ENCODE results near the gene EVPL. TPM values are rescaled to one million over a fixed set of nuclear protein-coding genes. Genes with fewer than 3 reads are reported as not detected.

Gene EVPL
- total and polyA plus RNA-seq, 2 donors from 2014 or later = 11.1 to 23.5 TPM

- FAIRE-seq (no peak), DNase-seq (peak; percentile 49 to 71 (median 52))
- Histone ChIP-seq H3K4me1 (ENCODE audit: control insufficient read depth in 2 of 3, insufficient read depth in 2 of 3, low read depth in 1 of 3, low read length in 3 of 3) (peaks cover 0 to 9% (median 0%) of the 10 kb centered on the region in 3 donors), H3K4me3 (ENCODE audit: low read length in 3 of 3) (no peak overlapping the region), H3K27me3 (ENCODE audit: control insufficient read depth, insufficient read depth, low read length) (no peaks in the 10 kb centered on the region), H3K9me3 (ENCODE audit: control insufficient read depth in 2 of 3, insufficient read depth in 1 of 3, low read length in 3 of 3) (no peaks in the 10 kb centered on the region), H3K36me3 (ENCODE audit: control insufficient read depth in 2 of 3, insufficient read depth in 3 of 3, low read length in 3 of 3) (peaks cover 10 to 26% (median 25%) of the 10 kb centered on the region in 3 donors), H3K9ac (ENCODE audit: low read length in 3 of 3) (no peak overlapping the region), H3K27ac (ENCODE audit: low read depth in 2 of 2, low read length in 2 of 2) (no peak overlapping the region)
- no peak for TF ChIP-seq CTCF (IDR thresholded peaks at IDR 0.05; ENCODE audit: borderline replicate concordance, extremely low read depth, insufficient read depth)
- intact Hi-C loops (cut with DNase I) = no loop called here
Observed at GRCh38 chr17:76036497-76037261, 9.6 kb upstream of the EVPL start.

GRCh38 chr17:76034428-76035350 is 7.6 kb upstream of the EVPL start:
- Histone ChIP-seq H3K36me3 (ENCODE audit: control insufficient read depth in 2 of 3, insufficient read depth in 3 of 3, low read length in 3 of 3) (peaks cover 2 to 15% (median 7%) of the 10 kb centered on the region in 3 donors), H3K27ac (ENCODE audit: low read depth in 2 of 2, low read length in 2 of 2) (no peak overlapping the region), H3K9ac (ENCODE audit: low read length in 3 of 3) (no peak overlapping the region), H3K4me3 (ENCODE audit: low read length in 3 of 3) (no peak overlapping the region), H3K27me3 (ENCODE audit: control insufficient read depth, insufficient read depth, low read length) (no peaks in the 10 kb centered on the region), H3K9me3 (ENCODE audit: control insufficient read depth in 2 of 3, insufficient read depth in 1 of 3, low read length in 3 of 3) (no peaks in the 10 kb centered on the region), H3K4me1 (ENCODE audit: control insufficient read depth in 2 of 3, insufficient read depth in 2 of 3, low read depth in 1 of 3, low read length in 3 of 3) (peaks cover 0 to 7% (median 0%) of the 10 kb centered on the region in 3 donors)
- peak in 1 of 5 donors; percentile 64 for DNase-seq
- intact Hi-C loops (cut with DNase I) = no loop called here
- no peak for TF ChIP-seq CTCF (IDR thresholded peaks at IDR 0.05; ENCODE audit: borderline replicate concordance, extremely low read depth, insufficient read depth)
- no peak for FAIRE-seq

DNA sequence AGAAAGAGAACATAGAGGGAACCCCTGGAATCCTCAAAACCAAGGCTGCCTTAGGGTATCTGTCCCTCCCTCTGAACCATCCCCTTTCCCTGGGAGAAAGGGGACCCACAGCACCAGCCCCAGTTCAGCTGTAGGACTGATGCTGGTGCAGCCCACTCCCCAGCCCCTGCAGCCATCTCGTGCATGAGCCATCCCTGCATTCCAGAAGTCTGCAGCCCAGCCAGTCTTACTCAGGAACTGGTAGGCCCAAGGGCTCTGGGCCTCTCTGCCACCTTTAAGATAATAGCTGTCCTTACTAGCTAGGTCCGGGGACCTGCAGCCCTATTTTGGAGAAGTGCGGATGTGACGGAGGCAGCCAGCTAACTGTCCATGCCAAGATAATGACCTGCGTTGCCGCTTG is 6.0 kb upstream of the EVPL start:
- FAIRE-seq (no peak), DNase-seq (no peak)

More for the DNA sequence above, 6.0 kb upstream of the EVPL start:
- Histone ChIP-seq H3K27me3 (ENCODE audit: control insufficient read depth, insufficient read depth, low read length) (no peaks in the 10 kb centered on the region), H3K27ac (ENCODE audit: low read depth in 2 of 2, low read length in 2 of 2) (no peak overlapping the region), H3K9ac (ENCODE audit: low read length in 3 of 3) (no peak overlapping the region), H3K9me3 (ENCODE audit: control insufficient read depth in 2 of 3, insufficient read depth in 1 of 3, low read length in 3 of 3) (no peaks in the 10 kb centered on the region), H3K4me3 (ENCODE audit: low read length in 3 of 3) (no peak overlapping the region), H3K4me1 (ENCODE audit: control insufficient read depth in 2 of 3, insufficient read depth in 2 of 3, low read depth in 1 of 3, low read length in 3 of 3) (peaks cover 0 to 12% (median 0%) of the 10 kb centered on the region in 3 donors), H3K36me3 (ENCODE audit: control insufficient read depth in 2 of 3, insufficient read depth in 3 of 3, low read length in 3 of 3) (peaks cover 0 to under 1% (median 0%) of the 10 kb centered on the region in 3 donors)
- TF ChIP-seq CTCF (IDR thresholded peaks at IDR 0.05; ENCODE audit: borderline replicate concordance, extremely low read depth, insufficient read depth) = no peak
- intact Hi-C loops (cut with DNase I) = no loop called here
